IMR-90 (cell line): ENCODE results near the gene COA4. TPM values are rescaled to one million over a fixed set of nuclear protein-coding genes. Genes with fewer than 3 reads are reported as not detected.

Experiments used
- ATAC-seq: fragments of 200-7000 bp; cut with Tn5 transposase; 2 replicates; pipeline ENCODE4 v1.9.1; 2020; ENCODE audit warnings: low read depth, mild to moderate bottlenecking, moderate library complexity
- BruUV-seq: library from RNA; stranded (reverse); fragments of 400-500 nt; replicated peaks from 2 replicates; lab custom pipeline; 2021; lab: Mats Ljungman, UMichigan
- CTCF ChIA-PET: fragments of 300-600 bp; formaldehyde crosslinking; extraction: SDS; loops from one replicate; lab custom pipeline; 2021; ENCODE audit warnings: antibody characterized with exemption; lab: Yijun Ruan, JAX
- POLR2A ChIA-PET: fragments of 300-600 bp; sonication (Branson Sonifier 250); formaldehyde crosslinking; loops from one replicate; lab custom pipeline; 2022; ENCODE audit warnings: antibody characterized with exemption; ENCODE audit not compliant: unreplicated experiment; lab: Charles Lee
- DNase-seq: peaks from one replicate; pipeline ENCODE4 v3.0.0; 2013
- H2AFZ ChIP-seq: replicated peaks from 2 replicates; pipeline ENCODE3; 2013; ENCODE audit warnings: low read length, mild to moderate bottlenecking; ENCODE audit not compliant: poor library complexity
- H2AK5ac ChIP-seq: 2 replicates; pipeline ENCODE4 v1.6.1; 2013; ENCODE audit warnings: low read depth, low read length, inconsistent platforms
- H2AK9ac ChIP-seq: replicated peaks from 2 replicates; pipeline ENCODE3; 2013; ENCODE audit warnings: mild to moderate bottlenecking, low read depth, low read length, moderate library complexity; ENCODE audit not compliant: poor library complexity
- H2BK120ac ChIP-seq: 2 replicates; pipeline ENCODE4 v1.6.1; 2013; ENCODE audit warnings: low read depth, low read length, inconsistent platforms
- H2BK15ac ChIP-seq: 3 replicates; pipeline ENCODE4 v1.6.1; 2013; ENCODE audit warnings: low read depth, low read length, inconsistent platforms
- H2BK20ac ChIP-seq: 2 replicates; pipeline ENCODE4 v1.6.1; 2013; ENCODE audit warnings: low read depth, mild to moderate bottlenecking, inconsistent platforms, low read length, moderate library complexity
- H2BK5ac ChIP-seq: 2 replicates; pipeline ENCODE4 v1.6.1; 2013; ENCODE audit warnings: mild to moderate bottlenecking, low read depth, low read length, inconsistent platforms; ENCODE audit not compliant: poor library complexity, severe bottlenecking
- H3K14ac ChIP-seq: replicated peaks from 2 replicates; pipeline ENCODE4 v1.6.1; 2013; ENCODE audit warnings: low read depth, low read length, inconsistent platforms
- H3K18ac ChIP-seq: 2 replicates; pipeline ENCODE4 v1.6.1; 2013; ENCODE audit warnings: low read depth, low read length, control low read depth
- H3K23ac ChIP-seq: 2 replicates; pipeline ENCODE4 v1.6.1; 2013; ENCODE audit warnings: low read depth, low read length, inconsistent platforms
- H3K27ac ChIP-seq: 2 replicates; pipeline ENCODE4 v1.5.1; 2013; ENCODE audit warnings: mild to moderate bottlenecking, control low read depth, low read length; ENCODE audit not compliant: insufficient read depth
- H3K27me3 ChIP-seq: 2 replicates; pipeline ENCODE4 v1.6.1; 2013; ENCODE audit warnings: low read length; ENCODE audit not compliant: control insufficient read depth, insufficient read depth
- H3K36me3 ChIP-seq: 2 replicates; pipeline ENCODE4 v1.6.1; 2013; ENCODE audit warnings: low read length, mixed read lengths; ENCODE audit not compliant: control insufficient read depth, insufficient read depth
- H3K4ac ChIP-seq: 2 replicates; pipeline ENCODE4 v1.6.1; 2013; ENCODE audit warnings: low read depth, low read length, inconsistent platforms
- H3K4me1 ChIP-seq: 2 replicates; pipeline ENCODE4 v1.6.1; 2013; ENCODE audit warnings: low read length, mixed read lengths; ENCODE audit not compliant: control insufficient read depth, insufficient read depth
- H3K4me2 ChIP-seq: 2 replicates; pipeline ENCODE4 v1.6.1; 2013; ENCODE audit warnings: low read depth, mild to moderate bottlenecking, control low read depth, low read length, moderate library complexity
- H3K4me3 ChIP-seq: 2 replicates; pipeline ENCODE4 v1.5.1; 2013; ENCODE audit warnings: low read depth, mild to moderate bottlenecking, control low read depth, low read length, moderate library complexity; ENCODE audit not compliant: insufficient read depth
- H3K56ac ChIP-seq: 2 replicates; pipeline ENCODE4 v1.6.1; 2013; ENCODE audit warnings: low read length, inconsistent platforms; ENCODE audit not compliant: insufficient read depth; ENCODE audit errors: extremely low read depth
- H3K79me1 ChIP-seq, 2 experiments: 2 replicates each; pipeline ENCODE4 v1.6.1; 2013; ENCODE audit warnings: low read length in 2 of 2, inconsistent platforms in 1 of 2, low read depth in 1 of 2
- H3K9ac ChIP-seq: 2 replicates; pipeline ENCODE4 v1.6.1; 2013; ENCODE audit warnings: low read depth, low read length, control low read depth
- H3K9me1 ChIP-seq: 2 replicates; pipeline ENCODE4 v1.6.1; 2013; ENCODE audit warnings: low read length, inconsistent platforms; ENCODE audit not compliant: insufficient read depth
- H3K9me3 ChIP-seq: 2 replicates; pipeline ENCODE4 v1.6.1; 2013; ENCODE audit warnings: low read length; ENCODE audit not compliant: control insufficient read depth, insufficient read depth
- H4K20me1 ChIP-seq: 2 replicates; pipeline ENCODE4 v1.6.1; 2013; ENCODE audit warnings: low read length, inconsistent platforms; ENCODE audit not compliant: insufficient read depth
- H4K5ac ChIP-seq: 2 replicates; pipeline ENCODE4 v1.6.1; 2013; ENCODE audit warnings: mild to moderate bottlenecking, low read depth, low read length, control low read depth
- H4K8ac ChIP-seq, 2 experiments: 2 replicates each; pipeline ENCODE4 v1.6.1; 2013; ENCODE audit warnings: low read depth in 2 of 2, low read length in 2 of 2, control low read depth in 1 of 2, inconsistent platforms in 1 of 2
- H4K91ac ChIP-seq: 2 replicates; pipeline ENCODE4 v1.6.1; 2013; ENCODE audit warnings: low read depth, low read length, inconsistent platforms; ENCODE audit not compliant: insufficient read depth
- BHLHE40 ChIP-seq: fragments of 150-350 bp; IDR thresholded peaks from 2 replicates; pipeline ENCODE4 v1.6.1; 2016; ENCODE audit warnings: mild to moderate bottlenecking, low read depth, low read length
- CEBPB ChIP-seq: IDR thresholded peaks from 2 replicates; pipeline ENCODE4 v1.6.1; 2012; ENCODE audit warnings: low read depth, low read length, improper control_type of control experiment
- CTCF ChIP-seq: conservative IDR thresholded peaks from 2 replicates; pipeline ENCODE4 v1.5.1; 2012; ENCODE audit warnings: mild to moderate bottlenecking, low read depth, low read length, improper control_type of control experiment
- ELK1 ChIP-seq: fragments of 150-350 bp; IDR thresholded peaks from 2 replicates; pipeline ENCODE4 v1.6.1; 2016; ENCODE audit warnings: low read depth, mild to moderate bottlenecking, low read length, moderate library complexity, borderline replicate concordance
- MAFK ChIP-seq: IDR thresholded peaks from 2 replicates; pipeline ENCODE4 v1.6.1; 2012; ENCODE audit warnings: low read depth, low read length, improper control_type of control experiment
- MAZ ChIP-seq: IDR thresholded peaks from 2 replicates; pipeline ENCODE4 v1.6.1; 2012; ENCODE audit warnings: low read depth, mild to moderate bottlenecking, low read length, improper control_type of control experiment, moderate library complexity, borderline replicate concordance
- POLR2A ChIP-seq: IDR thresholded peaks from 2 replicates; pipeline ENCODE4 v1.6.1; 2012; ENCODE audit warnings: mild to moderate bottlenecking, low read depth, low read length
- USF2 ChIP-seq: fragments of 150-350 bp; IDR thresholded peaks from 2 replicates; pipeline ENCODE4 v1.6.1; 2017; ENCODE audit warnings: mild to moderate bottlenecking, antibody characterized with exemption, low read length, low read depth
- WGBS, 2 experiments: methylation state at CpG; one replicate each; pipeline versions ENCODE4 v1.1.5 to v1.1.7; 2013; ENCODE audit warnings: missing lambda C conversion rate in 2 of 2; ENCODE audit not compliant: insufficient read length in 1 of 2; ENCODE audit errors: extremely low coverage in 2 of 2; 5-methylcytosine and 5-hydroxymethylcytosine counted together
- dilution Hi-C: fragments of 300-500 bp; cut with HindIII; formaldehyde crosslinking; loops from one replicate; pipeline ENCODE4 v1.14.3; 2018; ENCODE audit warnings: low sequenced_read_pairs; ENCODE audit not compliant: unreplicated experiment
- in situ Hi-C: fragments of 300-500 bp; cut with MboI; formaldehyde crosslinking; loops from 3 replicates; pipeline ENCODE4 v1.14.3; 2019; ENCODE audit warnings: low sequenced_read_pairs, inconsistent platforms, mixed read lengths
- intact Hi-C: fragments of 100-400 bp; cut with micrococcal nuclease; formaldehyde crosslinking; loops from 2 replicates; pipeline ENCODE4 v1.10.0; 2022
- polyA plus RNA-seq, 3 experiments: library from polyadenylated mRNA; depleted of rRNA; stranded (reverse); fragments of >200 nt; gene quantifications; 2 replicates each; pipeline ENCODE4 v1.2.3, GENCODE V29; 2012; ENCODE audit warnings: low replicate concordance in 1 of 3
- total RNA-seq: library from RNA; depleted of rRNA; stranded (reverse); fragments of >200 nt; gene quantifications from 2 replicates; pipeline ENCODE4 v1.2.3, GENCODE V29; 2012

COA4 gene
- total and polyA plus RNA-seq, 2 of the 4 experiments (the other 2 are of a cell fraction): 78.0 to 97.4 TPM

GRCh38 chr11:73851046-73851764 is 25.4 kb downstream of the COA4 start:
- no peak for DNase-seq
- H2BK120ac ChIP-seq: no peak overlapping the region
- H3K79me1 ChIP-seq: no peaks in the 10 kb centered on the region
- no peak for ATAC-seq
- no peak overlapping the region for H4K8ac ChIP-seq
- H2AK9ac ChIP-seq: no peak overlapping the region
- no peaks in the 10 kb centered on the region for H3K4me1 ChIP-seq
- H3K18ac ChIP-seq: no peak overlapping the region
- no peak overlapping the region for H3K56ac ChIP-seq
- H3K4me2 ChIP-seq: no peak overlapping the region
- BruUV-seq: no TSS peak
- no peak overlapping the region for H2BK15ac ChIP-seq
- no peak overlapping the region for H3K23ac ChIP-seq
- no peak overlapping the region for H2BK5ac ChIP-seq
- ChIA-PET CTCF (no interaction called here), POLR2A (no interaction called here)
- in situ Hi-C loops (no loop called here), intact Hi-C loops (loop anchor here (5.0 kb wide), 1 partner anchor 34 kb away; no protein-coding TSS in a partner anchor), dilution Hi-C loops (no loop called here)
- no peak overlapping the region for H3K9ac ChIP-seq
- H4K5ac ChIP-seq: no peak overlapping the region
- no peak overlapping the region for H3K4ac ChIP-seq
- no peak for TF ChIP-seq POLR2A
- TF ChIP-seq MAFK: no peak
- TF ChIP-seq BHLHE40: no peak
- no peak for TF ChIP-seq CTCF
- no peak for TF ChIP-seq ELK1
- no peak for TF ChIP-seq CEBPB
- no peak for TF ChIP-seq MAZ
- TF ChIP-seq USF2: no peak
- H3K14ac ChIP-seq: no peak overlapping the region
- no peaks in the 10 kb centered on the region for H4K20me1 ChIP-seq
- no peaks in the 10 kb centered on the region for H3K9me1 ChIP-seq
- no peak overlapping the region for H4K91ac ChIP-seq
- H2AK5ac ChIP-seq: no peak overlapping the region
- H3K27me3 ChIP-seq: no peaks in the 10 kb centered on the region
- WGBS, 2 experiments: no CpG with 5 or more reads among the region's 3 CpGs
- H3K9me3 ChIP-seq: no peaks in the 10 kb centered on the region
- no peak overlapping the region for H2AFZ ChIP-seq
- no peak overlapping the region for H2BK20ac ChIP-seq
- no peak overlapping the region for H3K27ac ChIP-seq
- H3K4me3 ChIP-seq: no peak overlapping the region
- no peaks in the 10 kb centered on the region for H3K36me3 ChIP-seq
